HTERT RPE-1 (cell line): ENCODE data around the gene DNAJC15.
"Not testable (repeated sequence)": the region's sequence is repeated elsewhere in the genome, so short reads cannot be mapped to it uniquely, and the experiment has no call there.

ENCODE experiments used
- in situ Hi-C: fragments of 300-500 bp; cut with MboI; formaldehyde crosslinking; loops from 4 replicates; pipeline ENCODE4 v1.14.3; 2020; ENCODE audit warnings: low sequenced_read_pairs

Gene DNAJC15

DNA sequence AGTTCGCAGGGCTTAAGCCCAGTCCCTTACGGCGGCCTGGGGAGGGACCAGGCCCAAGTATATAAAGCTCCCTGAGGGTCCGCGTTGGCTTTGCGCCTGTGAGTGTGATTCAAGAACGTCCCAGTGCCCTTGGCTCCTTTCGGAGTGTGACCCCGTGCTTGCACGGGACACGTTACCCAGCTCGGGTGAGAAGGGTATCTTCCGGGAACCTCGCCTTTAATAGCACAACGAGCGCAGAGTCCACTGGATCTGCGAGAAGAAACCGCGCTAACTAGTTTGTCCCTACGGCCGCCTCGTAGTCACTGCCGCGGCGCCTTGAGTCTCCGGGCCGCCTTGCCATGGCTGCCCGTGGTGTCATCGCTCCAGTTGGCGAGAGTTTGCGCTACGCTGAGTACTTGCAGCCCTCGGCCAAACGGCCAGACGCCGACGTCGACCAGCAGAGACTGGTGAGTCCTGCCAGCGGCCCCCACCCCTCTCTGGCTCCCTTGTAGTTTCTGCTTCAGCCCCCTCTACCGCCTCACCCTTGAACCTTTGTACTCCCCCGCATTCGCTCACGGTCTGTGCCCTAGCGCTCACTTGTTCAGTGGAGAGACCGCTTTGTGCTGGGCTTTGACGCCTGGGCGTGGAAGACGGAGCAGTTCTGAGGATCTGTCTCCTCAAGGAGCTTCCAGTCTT is at the start of gene DNAJC15:
DNAJC15 (plus strand) TSS at position 298 of the 675 bp plus-strand sequence; CDS start at position 339, 41 bp downstream.
- in situ Hi-C loops, result no loop called here

DNA sequence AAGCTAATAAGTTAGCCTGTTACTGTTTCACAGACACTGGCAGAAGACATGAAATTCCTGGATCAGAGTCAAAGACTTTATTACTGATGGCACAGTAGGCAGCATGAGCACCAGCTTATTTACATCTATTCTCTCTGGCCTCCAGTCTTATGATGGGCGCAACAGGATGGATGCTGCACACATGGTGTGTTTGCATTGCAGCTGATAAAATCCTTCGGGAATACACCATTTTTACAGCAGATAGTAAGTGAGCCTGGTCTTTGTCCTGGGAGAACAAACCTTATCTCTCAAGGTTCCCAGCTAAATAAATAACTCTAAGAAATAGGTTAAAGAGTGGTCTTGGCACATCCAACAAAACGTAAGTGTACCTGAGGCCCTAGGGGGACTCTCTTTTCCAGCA is 47.3 kb upstream of the DNAJC15 start:
- in situ Hi-C loops, result no loop called here

DNA sequence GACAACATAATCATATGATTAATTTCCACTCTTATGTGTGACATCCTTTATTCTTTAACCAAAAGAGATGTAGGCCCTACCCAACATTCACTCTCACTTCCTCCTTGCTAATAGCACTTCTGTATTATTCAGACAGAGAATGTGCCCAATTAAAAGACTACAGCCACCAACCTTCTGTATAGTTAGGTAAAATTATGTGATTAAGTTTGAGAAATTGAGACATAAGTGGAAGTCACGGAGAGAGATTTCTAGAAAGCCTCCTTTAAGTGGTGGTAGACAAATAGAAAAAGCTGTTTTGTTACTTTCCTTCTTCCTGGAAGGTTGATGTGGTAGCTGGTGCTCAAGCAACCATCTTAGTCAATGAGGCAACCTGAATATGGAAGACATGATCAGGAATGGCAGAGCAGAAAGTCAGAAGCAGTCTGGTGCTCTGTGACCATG is 46.1 kb upstream of the DNAJC15 start:
- in situ Hi-C loops, result no loop called here

DNA sequence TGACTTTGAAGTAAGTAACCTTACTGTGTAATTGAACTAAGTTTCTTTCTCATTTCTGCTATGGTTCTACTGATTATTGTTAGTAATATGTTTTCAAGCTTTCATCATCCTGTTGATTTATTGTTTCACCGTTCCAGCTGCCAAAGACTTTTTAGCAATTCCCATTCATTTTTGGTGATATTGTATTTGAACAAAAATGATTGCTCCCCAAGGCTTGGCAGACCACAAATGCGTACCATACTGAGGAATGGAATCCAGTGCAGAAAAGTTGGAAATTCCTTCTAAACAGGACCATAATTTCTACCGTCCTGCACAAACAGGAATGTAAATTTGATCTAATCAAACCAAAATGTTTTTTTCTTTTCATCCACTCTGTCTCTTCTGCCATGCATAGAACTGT is 42.1 kb upstream of the DNAJC15 start:
- in situ Hi-C loops, result no loop called here

DNA sequence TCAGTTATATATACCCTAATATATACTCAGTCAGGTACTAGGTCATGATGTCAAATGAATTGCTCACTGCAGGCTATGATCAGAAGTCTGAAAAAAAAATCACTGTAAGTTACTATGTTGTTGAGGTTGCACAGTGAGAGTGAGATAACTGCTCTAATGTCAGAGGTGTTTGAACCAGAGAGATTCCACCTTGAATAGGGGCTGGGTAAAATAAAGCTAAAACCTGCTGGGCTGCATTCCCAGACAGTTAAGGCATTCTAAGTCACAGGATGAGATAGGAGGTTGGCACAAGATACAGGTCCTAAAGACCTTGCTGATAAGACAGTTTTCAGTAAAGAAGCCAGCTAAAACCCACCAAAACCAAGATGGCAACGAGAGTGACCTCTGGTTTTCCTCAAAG is 41.5 kb upstream of the DNAJC15 start:
- in situ Hi-C loops, result no loop called here

DNA sequence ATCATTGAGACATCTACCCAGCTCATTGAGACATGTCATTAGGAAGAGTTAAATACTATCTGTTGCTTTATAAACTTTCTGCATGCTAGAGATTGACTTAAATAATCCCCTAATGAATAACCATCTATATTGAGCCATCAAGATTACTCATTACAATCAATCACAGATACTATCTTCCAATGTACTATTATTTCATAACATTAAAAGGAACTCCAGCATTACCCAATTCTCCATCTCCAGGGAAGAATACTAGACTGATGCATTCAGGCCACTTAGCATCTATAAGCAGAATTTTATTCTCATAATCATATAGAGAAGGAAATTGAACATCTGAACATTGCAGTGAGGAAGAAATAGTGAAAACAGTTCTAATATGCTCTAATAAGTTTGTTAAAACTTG is 39.4 kb upstream of the DNAJC15 start:
- in situ Hi-C loops, result no loop called here

DNA sequence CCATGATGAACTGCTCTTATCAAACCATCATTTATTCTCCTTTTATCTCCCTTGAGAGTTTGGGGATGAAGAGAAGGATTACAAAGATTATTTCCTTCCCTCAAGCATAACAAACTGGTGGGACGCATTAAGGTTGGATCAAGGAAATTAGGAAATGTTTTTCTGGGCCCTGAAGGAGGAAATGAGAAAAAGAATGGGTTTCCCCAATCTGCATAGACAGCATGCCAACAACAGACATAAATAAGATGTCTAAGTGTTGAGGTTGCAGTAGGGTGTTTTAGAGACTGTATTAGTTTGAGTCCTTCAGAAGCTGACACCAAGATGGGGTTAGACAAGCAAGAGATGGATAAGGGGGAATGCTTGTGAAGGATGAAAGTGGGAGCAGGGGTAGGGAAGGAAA is 38.7 kb upstream of the DNAJC15 start:
- in situ Hi-C loops, result no loop called here

DNA sequence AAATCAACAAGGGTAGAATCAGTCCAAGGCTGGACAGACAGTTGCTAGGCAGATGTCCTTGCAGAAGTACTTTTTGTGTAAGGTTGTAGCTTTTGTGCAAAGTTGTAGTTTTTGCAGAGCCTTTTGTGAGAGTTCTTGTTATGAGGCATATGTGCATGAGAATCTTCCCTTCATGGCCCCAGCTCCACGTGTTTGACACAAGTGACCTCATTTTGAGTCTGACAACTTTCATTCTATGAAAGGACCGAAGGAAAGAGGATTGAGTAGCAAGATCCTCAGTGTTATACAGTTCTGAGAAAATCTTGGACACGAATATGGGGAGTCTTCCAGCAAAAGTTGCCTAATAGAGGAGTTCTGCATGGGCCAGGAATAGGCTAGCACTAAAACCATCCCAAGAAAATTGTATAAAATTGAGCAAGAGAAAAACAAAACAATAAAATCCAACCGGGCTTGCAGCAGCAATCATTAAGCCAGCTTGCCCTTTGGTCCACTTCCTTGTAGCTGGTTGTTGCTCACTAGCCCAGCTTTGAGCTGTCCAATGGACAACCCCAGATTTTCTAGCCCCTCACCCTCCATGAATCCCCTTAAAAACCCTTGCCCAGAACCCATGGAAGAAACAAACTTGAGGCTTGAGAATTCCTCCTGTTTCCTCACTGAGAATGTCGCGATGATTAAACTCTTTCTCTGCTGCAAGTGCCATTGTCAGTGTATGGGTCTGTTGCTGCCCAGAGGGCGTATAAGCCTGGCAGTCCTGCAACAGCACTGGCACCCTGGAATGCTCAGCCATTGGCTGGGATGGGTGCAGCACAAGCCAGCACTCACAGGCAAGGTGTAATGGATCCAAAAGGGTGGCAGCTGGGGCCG is 37.8 kb upstream of the DNAJC15 start:
- in situ Hi-C loops, result no loop called here

DNA sequence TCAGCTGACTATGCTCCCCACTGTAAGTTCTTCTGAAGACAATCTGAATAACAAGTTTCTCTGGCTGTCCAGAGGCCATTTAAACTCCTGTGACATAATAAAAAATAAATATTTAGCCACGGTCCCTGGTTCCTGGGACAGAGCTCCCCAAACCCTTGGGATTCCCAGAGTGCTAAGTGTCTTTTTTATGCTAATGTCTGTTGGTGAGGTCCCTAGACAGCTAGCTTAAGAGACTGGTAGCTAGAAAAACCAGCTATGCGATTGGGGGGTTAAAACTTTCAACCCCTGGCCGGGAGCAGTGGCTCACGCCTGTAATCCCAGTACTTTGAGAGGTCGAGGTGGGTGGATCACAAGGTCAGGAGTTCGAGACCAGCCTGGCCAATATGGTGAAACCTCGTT is 37.2 kb upstream of the DNAJC15 start:
- in situ Hi-C loops, result no loop called here

DNA sequence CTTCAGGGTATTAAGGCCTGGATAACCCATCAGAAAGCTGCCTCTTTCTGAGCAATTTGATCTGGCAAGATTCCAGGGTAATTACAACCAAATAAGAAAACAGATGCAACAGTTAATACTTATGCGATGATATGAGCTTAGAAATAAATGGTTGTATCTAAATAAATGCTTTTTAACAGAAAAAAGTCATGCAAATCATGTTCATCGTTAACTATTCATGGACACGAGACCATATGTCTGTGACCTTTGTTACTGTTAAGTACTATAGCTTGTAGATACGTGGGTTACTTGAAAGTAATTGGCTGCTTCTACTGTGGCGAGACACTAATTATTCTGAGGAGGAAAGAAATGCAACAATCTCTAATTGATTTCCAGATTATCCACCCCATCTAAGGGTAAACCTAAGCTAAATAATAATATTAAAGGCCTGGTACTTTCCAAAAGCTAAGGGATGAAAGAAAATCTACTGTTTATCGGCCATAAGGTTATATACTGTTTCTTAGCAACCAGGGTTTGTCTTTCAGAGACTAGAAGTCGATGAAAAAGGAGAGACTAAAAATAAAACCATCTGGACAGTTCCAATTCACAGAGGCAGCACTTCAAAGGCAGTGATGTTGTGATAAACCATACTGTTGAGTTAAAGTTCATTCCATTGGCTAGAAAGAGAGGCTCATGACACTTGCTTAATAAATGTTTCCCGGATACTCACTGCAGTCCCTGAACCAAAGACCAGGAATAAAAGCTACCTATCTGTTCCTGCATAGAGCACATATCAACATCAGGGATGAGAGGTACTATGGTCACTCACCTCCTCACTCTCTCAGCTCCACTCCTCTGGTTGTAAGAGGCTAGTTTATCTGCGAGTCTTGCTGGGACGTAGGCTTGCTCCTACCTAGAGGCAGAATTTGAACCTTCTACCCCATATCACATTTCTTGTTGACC is 32.8 kb upstream of the DNAJC15 start:
- in situ Hi-C loops, result no loop called here

DNA sequence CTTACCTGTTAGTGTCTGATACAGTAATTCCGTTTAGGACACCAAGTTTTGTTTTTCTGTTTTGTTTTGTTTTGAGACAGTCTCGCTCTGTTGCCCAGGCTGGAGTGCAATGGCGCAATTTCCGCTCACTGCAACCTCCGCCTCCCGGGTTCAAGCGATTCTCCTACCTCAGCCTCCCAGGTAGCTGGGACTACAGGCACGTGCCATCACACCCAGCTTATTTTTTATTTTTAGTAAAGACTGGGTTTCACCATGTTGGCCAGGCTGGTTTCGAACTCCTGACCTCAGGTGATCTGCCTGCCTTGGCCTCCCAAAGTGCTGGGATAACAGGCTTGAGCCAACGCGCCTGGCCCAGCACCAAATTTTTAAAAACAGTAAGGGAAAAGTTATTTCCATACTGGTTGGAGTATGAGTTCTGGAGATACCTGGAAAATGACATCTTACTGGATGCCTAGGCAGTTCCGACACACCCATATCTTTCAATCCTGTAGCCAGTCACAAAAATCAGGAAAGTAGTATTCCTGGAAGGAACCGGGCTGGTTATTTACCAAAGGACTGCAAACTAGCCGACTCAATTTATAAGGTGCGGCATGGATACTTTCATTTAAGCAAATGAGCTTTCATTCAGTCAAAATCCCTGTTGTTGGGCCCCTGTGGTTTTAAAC is 32.0 kb upstream of the DNAJC15 start:
- in situ Hi-C loops, result not testable (repeated sequence)

DNA sequence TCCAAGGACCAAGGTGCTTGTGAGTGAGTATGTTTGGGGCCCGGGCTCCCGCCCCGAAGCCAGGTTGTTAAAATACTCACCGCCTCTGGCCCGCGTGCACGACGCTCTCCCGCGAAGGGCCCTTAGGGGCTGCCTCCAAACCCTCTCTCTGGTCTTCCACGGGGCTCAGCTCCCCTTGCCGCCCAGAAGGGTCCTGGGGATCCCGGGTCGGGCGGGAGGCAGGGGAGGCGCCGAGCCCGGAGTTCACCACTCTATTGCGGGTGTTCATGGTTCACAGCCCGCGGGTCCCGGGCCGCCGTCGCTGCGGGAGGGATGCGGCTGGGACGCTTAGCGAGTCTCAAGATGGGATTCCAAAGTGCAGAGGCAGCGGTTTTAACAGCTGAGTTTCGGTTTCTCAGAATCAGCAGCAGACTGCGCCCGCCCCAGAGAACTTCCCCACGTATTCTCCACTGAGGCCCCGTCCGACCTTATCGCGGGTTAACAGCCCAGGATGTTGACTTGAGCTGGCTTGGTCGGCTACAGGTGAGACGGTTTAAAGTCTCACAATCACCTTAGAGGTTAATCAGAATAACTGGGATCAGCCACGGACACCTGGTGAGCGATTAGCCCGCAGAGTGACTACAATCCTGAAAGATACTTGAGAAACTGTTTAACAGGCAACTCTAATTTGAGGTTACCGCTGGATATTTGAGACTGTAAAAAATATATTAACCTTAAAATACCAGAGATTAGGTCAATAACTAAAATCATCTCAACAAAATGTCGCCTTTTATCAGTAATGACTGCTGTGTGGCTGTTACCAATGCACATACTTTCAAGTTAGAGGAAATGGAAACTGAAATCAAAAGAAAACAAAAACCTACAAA is 31.3 kb upstream of the DNAJC15 start, which contains the start of gene EPSTI1:
EPSTI1 (minus strand) TSS at position 344 of the 866 bp plus-strand sequence; CDS start at position 268, 76 bp downstream.
- in situ Hi-C loops, result no loop called here

DNA sequence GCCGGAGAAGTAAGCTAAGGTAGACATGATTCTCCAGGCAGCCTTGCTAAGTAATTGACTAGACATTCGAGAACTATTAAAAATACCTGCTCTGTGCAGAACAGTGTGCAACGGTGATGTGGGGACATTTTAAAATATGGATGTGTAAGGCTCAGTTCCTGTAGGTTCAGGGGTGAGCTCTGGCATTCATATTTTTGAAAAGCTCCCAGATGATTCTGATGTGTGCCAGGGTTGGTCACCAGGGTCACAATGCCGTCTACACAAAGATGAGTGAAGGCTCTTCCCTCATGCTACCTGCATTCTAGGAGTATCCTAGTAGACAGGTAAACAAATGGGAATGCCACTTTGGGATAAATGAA is 30.6 kb upstream of the DNAJC15 start:
- in situ Hi-C loops, result no loop called here

DNA sequence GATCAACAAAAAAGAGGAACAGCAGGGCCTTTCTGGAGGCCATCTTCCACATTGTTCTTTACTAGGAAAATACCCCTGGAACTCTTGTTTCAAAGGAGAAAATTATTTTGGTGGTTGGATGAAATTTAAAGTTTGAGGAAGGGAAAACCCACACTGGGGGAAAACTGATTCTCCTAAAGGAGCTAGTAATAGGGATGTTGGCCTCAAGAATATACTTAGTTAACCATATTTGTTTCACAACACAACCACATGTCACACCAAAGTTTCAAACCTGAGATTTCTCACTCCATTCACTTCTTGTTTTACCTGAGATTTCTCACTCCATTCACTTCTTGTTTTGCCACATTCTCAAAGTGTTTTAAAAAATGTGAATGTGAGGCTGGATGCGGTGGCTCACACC is 28.5 kb upstream of the DNAJC15 start:
- in situ Hi-C loops, result no loop called here

DNA sequence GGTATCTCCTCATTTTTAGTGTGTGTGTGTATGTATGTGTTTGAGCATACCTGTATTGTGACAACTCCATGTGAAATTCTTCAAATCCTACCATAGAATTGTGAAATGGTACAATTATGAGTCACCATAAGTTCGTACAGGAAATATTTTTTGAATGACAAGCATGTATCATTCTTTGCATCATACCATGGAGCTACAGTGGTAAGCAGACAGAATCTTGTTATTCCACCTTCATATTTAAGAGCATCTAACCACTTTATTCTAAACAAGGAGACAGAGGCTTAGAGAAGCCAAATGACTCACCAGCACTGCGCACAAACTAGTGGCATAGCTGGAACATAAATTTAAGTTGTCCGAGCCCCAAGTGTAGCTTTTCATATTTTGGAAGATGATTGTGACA is 26.8 kb upstream of the DNAJC15 start:
- in situ Hi-C loops, result no loop called here

DNA sequence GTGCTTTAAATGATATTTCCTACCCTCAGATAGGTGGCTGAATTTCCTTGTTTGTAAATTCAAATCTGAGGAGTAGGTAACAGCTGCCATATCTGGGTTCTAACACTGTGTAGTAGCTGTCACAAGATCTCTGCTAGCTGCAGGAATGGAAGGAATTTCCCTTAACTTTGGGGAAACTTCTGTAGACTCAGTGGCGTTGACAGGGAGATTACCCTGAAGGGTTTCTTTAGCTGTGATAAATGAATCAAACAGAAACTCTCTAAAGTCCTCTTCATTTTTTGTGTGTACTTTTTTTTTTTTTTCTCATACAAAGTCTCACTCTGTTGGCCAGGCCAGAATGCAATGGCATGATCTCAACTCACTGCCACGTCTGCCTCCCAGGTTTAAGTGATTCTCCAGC is 26.0 kb upstream of the DNAJC15 start:
- in situ Hi-C loops, result no loop called here

DNA sequence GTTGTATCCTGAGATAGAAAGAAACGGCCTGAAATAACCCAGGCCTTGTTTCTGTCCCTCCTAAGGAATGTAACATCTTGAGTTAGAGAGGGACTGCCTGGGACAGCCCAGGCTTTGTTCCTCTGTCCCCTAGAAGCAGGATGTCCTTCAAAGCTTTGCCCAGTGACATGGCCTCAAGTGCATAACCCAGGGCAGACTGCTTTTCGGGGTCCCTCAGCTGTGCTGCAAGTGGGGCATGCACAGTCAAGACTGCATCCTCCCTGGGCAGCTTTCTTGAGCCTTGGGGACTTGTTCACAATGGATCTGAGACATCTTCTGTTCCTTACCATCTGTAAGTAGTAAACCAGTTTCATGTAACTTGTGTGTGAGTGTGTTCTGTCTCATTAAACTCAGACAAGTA is 23.9 kb upstream of the DNAJC15 start:
- in situ Hi-C loops, result no loop called here

DNA sequence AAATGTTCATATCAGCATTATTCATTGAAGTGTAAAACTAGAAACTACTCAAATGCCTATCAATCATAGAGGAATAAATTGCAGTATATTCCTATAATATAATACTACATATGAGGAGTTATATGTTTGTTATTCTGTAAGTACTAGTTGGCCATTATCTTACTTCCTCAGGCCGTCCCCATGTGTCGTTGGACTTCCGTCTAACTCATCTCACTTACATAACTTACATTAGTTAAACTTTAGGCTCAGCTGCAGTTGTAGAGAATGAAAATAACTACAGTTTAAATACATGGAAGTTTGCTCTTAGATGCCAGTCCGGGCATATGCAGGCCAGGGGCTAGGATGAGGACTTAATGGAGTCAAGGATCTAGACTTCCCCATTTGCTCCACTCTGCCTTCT is 22.7 kb upstream of the DNAJC15 start:
- in situ Hi-C loops, result no loop called here

DNA sequence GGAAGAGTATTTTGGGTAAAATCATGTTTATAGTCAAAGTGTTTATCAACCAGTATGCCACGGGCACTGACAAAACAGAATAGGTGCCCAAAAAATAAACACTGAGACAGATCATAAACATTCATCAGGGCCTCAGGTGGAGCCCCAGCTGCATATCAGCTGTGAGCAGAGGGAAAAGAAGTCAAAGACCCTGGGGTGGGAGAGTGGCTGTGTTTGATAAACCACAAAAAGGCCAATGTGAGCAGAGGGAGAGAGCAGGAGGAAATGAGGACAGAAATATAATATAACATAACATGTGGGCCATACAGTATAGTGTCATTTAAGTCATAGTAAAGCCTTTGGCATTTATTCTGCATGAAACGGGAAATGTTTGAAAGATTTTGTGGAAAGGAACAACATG is 21.4 kb upstream of the DNAJC15 start:
- in situ Hi-C loops, result no loop called here

DNA sequence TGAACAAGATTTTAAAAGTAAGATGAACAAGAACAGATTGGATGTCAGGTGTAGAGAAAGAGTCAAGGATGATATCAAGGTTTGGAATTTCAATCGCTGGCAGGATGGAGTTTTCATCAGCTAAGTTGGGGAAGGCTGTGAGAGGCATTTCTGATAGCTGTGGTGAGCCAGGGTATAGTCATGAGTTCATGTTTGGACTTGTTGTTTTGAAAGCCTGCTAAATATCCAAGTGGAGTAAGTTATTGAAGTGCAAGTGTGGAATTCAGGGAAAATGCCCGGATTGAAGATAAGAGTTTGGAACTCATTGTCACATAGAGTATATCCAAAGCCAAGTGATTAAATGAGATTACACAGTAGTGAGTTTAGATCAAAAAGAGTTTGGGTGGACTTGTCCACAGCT is 20.4 kb upstream of the DNAJC15 start:
- in situ Hi-C loops, result no loop called here
